ENCODE results near the gene ZNF407.

ZNF407 gene

GRCh38 chr18:75031717-75032317 lies 434.1 kb downstream of the ZNF407 start:
- ATAC-seq = no peak

- no peak for ATAC-seq
These were observed 435.8 kb downstream of the ZNF407 start for GRCh38 chr18:75033516-75033915.

GRCh38 chr18:75034937-75035336 lies 437.3 kb downstream of the ZNF407 start:
- no peak for ATAC-seq

GRCh38 chr18:75035928-75036327 lies 438.3 kb downstream of the ZNF407 start:
- ATAC-seq = peak; percentile 36 to 64

DNA sequence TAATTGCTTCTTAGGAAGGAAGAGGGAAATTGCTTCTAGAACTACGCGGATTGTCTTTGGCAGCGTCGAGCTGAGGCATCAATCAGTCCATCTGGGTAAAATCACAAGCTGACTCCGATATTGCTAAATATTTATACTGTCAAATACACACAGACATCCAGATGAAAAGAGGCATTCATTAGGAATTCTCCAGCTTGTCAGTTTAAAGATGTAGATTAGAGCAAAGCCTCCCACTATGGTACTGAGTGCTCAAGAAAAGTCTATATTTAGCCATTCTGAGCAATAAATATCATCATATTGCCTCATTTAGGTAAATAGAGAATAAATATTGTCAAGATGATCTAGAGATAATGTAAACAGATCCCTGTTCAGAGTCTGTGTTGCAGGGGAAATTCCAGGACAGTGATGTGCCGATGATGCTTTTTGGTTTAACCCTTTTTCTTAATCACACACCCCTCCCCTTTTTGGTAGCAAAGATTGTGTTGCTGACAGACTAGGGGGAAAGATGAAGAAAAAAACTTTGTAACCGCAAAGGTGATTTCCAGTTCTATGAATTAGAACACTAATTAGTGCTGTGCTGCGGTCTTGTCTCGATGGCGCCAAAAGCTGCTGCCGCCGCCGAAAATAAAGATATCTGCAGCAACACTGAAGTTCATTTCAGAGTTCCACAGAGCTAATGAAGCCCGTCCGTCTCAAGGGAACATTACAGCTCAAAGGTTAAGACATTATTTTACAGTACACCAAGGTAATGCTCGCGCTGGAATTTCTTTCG lies 439.4 kb downstream of the ZNF407 start:
- ATAC-seq = peak; percentile 82 to 83

DNA sequence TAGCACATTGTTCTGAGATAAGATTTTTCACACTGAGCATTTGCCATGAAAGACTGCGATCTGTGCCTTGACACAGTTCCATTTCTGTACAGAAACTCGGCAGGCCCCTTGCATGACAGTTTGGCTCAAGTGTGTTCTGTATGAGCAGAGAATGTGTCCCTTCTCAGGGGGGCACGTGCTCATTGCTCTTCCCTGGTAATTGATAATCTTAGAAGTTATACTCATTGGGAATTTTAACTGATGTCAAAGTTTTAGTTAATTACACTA lies 440.0 kb downstream of the ZNF407 start:
- peak in 1 of 2 donors; percentile 19 for ATAC-seq

- ATAC-seq = no peak
These were observed 443.9 kb downstream of the ZNF407 start for GRCh38 chr18:75041586-75041985.

GRCh38 chr18:75043478-75043877 lies 445.8 kb downstream of the ZNF407 start:
- no peak for ATAC-seq

DNA sequence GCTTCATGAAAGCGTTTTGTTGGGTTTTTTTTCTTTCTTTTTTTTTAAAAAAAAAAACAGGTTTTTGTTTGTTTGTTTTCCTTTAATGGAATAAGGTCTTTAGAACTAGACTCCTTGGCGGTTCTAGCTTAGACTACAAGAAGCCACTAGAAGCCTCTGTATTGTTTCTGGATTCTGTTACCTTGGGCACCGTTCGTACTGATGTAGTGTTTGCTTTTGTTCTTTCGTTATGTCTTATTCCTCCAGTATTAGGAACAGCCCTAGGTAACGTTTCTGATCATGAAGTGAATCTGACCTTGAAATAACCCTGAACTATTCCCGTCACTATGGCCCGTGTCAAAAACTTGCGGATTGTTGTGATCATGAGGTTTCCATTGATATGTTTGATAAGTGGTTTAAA lies 446.6 kb downstream of the ZNF407 start:
- no peak for ATAC-seq

DNA sequence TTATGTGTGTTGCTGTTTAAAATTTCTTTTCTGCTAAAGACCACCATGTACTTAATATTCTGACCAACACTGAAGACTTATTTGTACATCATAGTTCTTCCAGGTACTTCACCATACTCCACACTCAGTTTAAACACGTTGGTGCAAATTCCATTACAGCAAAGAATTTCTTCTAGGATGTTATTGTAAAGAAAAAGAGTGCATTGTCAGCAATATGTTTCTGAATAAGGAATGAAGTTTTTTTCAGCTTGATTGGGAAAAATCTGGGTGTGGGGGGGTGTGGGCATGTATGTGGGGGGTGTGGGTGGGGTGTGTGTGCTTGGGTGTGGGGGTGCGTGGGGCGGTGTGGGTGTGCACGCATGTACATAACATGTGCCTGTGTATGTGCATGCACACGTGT lies 447.1 kb downstream of the ZNF407 start:
- ATAC-seq = no peak

GRCh38 chr18:75045272-75045671 lies 447.6 kb downstream of the ZNF407 start:
- ATAC-seq = no peak

DNA sequence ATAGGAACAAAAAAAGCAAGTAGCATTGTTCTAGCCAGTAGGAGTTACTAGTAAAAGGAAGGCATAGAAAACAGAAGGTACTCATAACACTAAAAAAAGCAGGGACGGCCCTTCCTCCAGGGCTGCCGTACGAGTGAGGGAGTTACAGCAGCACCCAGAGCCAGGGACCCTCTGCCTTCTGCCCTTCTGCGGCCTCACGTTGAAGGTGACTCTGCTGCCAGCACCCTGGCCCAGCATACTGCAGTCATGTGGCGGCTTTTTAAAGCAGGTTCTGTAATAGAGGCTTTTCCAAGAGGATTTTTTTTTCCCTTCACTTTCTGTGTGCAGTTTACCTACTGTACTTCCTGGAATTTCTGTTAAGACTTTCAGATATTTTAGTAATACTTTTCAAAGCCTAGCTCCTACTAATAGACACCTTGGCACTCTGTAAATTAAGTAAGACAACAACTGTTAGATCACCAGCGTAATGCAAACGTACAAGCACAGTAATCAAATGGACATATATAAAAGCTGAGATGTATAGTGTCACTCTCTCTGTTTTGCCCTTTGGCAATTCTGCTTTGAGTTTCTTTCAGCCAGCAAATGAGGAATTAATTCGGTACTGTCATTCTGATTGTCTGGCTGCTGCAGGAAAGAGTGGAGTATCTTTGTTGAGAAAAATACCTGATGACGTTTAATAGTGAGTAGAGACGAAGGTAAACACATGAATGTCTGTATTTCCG lies 449.7 kb downstream of the ZNF407 start:
- no peak for ATAC-seq

DNA sequence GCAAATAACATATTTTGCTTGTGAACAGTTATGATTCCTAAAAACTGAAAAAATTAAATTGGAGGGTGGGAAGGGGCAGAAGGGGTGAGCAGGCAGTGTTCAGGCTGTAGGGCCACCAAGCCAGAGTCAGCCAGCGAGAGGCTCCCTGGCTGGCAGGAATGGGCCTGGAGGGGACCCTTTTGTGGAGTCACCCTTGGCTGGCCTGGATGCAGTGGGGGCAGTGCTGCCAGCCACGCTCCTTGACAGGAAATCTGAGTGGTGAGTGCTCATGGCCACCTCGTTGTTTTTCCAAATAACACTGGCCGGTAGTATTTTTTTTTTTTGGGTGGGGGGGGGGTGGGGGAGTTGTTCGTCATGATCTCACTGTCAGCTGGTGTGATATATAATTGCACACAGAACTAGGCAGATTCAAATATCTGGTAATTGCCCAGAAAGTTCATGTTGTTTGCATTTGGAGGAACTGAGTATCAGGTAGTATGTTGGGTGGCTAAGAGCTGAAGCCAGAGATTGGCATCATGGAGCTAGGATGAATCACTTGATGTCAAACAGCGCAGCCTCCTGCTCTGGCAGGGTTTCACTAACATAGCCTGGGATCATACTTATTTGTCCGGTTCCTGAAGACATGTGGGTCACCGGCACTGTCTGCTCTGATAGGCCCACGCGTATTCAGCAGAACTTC lies 451.2 kb downstream of the ZNF407 start:
- ATAC-seq = no peak

- ATAC-seq = no peak
These were observed 451.8 kb downstream of the ZNF407 start for GRCh38 chr18:75049455-75049789.

DNA sequence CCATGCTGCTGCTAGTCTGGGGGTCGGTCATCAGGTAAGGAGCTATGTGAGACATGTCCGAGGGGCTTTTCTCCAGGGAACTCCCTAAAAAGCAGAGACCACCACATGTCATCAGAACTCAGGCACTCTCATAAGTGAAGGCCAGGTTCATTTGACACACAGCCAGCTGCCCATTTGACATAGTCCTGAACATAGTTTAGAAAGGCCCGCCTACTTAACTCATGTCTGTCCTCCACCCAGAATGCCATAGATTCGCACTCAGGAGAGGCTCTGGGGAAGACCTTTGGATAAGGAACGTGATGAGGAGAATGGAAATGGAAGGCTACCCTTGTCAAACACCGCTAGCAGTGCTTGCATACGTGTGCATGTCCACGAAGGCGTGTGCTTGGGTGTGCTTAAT lies 454.1 kb downstream of the ZNF407 start:
- ATAC-seq = no peak

- no peak for ATAC-seq
These were observed 454.8 kb downstream of the ZNF407 start for GRCh38 chr18:75052475-75052874.

DNA sequence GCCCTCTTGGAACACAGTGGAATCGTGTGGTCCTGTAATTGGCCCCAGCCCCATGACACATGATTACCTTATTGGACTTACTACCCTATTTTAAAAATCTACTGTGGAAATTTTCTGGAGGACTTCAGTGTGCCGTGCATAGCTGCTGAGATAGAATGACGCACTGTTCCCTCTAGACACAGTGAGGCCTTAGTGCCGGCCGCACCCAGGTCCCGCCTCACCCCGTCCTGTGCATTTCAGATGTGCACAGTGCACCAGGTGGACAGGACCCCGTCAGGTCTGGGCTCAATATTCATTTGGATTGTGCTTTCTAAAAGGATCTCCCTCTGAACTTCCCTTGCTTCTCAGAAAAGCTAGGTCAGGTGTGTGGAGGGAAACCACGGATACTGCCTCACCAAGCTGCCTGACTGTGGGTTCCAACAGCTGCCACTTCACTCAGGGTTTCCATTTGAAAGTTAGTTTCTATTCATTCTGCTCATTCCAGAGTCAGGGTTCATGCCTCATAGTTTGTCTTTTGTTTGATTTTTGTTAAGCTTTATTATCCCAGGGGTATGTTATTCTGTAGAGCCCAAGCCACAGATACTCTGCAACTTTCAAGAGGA lies 455.5 kb downstream of the ZNF407 start:
- ATAC-seq = no peak

- ATAC-seq = no peak
These were observed 456.4 kb downstream of the ZNF407 start for GRCh38 chr18:75054046-75054445.

GRCh38 chr18:75054611-75055010 lies 456.9 kb downstream of the ZNF407 start:
- no peak for ATAC-seq

GRCh38 chr18:75057169-75057960 lies 459.7 kb downstream of the ZNF407 start:
- no peak for ATAC-seq

DNA sequence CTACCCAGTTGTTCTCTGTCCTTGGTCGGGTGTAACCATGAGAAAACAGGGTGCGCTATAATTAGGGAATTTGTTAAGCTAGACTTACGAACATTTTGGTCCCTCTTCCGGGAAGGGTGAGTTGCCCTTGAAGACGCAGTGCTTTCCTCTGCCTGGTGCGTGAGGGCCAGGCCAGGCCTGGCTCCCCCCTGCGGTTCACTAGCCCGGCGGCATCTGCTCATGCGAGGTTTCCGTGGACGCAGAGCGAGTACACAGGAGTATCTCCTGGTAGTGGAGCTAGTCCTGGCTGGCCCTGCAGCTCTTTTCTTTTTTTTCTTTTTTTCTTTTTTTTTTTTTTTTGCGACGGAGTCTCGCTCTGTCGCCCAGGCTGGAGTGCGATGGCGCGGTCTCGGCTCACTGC lies 462.5 kb downstream of the ZNF407 start:
- ATAC-seq = no peak

- no peak for ATAC-seq
These were observed 464.7 kb downstream of the ZNF407 start for GRCh38 chr18:75062297-75062886.
